Head of caudate nucleus (tissue), 42 donors: Measurements from ENCODE around the gene ACOX1.

Source experiments
- DNase-seq, 42 donors: peaks; one replicate each; pipeline versions ENCODE4 v3.0.0 to v3.0.0-alpha.2; 2020 to 2021; ENCODE audit warnings: mixed read lengths in 7 of 42
- intact Hi-C: fragments of 100-400 bp; cut with DNase I; formaldehyde crosslinking; loops from one replicate; pipeline ENCODE4 v1.15.0; 2022

The ACOX1 gene

DNA sequence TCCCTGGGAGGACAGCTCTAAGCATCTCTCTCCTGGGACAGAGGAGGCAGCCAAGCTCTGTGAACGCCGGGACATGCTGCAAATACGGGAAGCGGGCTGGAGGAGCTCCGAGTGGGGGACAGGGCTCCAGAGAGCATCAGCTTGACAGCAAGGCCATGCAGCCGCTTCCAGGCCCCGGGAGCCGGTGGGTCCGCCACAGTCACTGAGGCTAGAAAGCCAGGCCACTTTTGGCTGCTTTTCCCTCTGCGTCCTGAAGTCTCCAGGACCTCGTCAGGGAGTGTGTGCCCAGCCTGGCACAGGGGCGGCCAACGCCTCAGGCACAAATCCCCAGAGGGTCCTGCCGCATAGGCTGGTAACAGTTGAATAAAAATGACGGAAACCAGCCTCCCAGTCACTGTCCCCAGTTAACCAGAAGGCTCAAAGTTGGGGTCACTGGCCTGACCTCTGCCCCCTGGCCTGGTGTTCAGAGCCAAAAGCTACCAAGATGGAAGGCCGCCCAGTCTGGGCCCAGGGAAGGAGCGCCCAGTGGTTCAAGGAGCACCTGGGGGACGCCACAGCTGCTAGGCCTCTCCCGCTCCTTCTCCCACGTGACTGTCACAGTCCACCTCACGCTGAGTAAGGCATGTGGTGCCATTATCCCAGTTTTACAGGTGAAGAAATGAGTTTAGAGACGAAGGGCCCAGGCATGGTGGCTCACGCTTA, 79.0 kb downstream of the ACOX1 start:
- intact Hi-C loops: loop anchor here (5.0 to 10.0 kb wide), 2 partner anchors 43 to 115 kb away; partner anchors contain the start of genes UNK and WBP2
- DNase-seq: no peak

DNA sequence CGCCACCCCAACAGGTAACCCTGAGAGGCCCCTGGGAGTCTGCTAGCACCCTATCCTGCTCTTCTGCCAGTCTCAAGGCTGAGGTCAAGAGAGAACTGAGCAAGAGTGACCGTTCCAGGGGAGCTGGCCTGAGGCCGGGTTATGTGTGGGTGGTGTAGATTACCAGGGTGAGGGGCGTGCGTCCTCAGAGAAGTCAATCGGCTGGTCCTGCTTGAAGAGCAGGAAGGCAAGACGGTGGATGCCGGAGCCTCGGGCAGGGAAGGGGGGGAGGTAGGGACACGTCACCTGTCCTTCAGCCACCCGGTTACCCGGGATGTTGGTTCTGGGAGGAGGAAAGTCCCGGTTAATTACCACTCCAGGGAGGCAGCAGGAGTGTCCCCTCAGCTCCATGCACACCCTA, 79.6 kb downstream of the ACOX1 start:
- DNase-seq: no peak
- intact Hi-C loops: loop anchor here (5.0 to 10.0 kb wide), 2 partner anchors 42 to 115 kb away; partner anchors contain the start of genes UNK and WBP2

DNA sequence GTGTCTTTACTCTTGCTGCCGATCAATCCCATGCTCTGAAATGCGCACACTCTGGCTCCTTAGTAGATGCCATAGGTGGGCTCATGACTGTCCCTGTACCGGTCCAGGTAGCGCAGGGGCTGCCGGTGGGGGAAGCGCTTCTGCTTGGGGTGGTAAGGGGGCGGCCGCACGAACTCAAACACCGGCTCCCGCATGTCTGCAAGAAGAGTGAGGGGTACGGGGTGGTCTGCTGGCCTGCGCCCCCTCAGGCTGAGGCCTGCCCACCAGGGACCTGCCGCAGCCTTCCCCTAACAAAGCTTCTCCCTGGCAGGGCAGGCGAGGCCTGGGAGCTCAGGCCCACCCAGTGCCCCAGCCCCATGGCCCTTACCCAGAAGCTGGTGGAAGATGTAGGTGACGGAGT, 80.2 kb downstream of the ACOX1 start:
- intact Hi-C loops: loop anchor here (5.0 to 10.0 kb wide), 2 partner anchors 41 to 114 kb away; partner anchors contain the start of genes UNK and WBP2
- no peak for DNase-seq

DNA sequence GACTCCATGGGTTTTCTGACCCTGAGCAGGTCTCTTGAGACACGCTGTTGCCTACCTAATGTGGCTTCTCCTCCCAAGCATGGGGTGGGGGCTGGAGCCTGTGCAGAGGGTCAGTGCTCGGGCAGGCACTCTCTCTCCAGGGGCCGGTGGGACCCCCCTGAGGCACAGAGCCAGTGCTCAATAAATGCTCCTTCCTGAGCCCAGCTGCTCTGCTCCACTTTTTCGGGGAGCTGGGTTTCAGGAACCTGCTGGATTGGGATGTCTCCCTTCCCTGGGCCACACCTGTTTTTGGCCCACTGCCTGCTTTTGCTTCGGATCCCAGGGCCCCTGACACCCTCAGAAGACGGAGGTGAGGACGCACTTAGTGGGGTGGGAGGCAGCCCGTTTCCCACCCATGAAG, 80.9 kb downstream of the ACOX1 start:
- intact Hi-C loops: loop anchor here (5.0 to 10.0 kb wide), 2 partner anchors 41 to 113 kb away; partner anchors contain the start of genes UNK and WBP2
- no peak for DNase-seq

DNA sequence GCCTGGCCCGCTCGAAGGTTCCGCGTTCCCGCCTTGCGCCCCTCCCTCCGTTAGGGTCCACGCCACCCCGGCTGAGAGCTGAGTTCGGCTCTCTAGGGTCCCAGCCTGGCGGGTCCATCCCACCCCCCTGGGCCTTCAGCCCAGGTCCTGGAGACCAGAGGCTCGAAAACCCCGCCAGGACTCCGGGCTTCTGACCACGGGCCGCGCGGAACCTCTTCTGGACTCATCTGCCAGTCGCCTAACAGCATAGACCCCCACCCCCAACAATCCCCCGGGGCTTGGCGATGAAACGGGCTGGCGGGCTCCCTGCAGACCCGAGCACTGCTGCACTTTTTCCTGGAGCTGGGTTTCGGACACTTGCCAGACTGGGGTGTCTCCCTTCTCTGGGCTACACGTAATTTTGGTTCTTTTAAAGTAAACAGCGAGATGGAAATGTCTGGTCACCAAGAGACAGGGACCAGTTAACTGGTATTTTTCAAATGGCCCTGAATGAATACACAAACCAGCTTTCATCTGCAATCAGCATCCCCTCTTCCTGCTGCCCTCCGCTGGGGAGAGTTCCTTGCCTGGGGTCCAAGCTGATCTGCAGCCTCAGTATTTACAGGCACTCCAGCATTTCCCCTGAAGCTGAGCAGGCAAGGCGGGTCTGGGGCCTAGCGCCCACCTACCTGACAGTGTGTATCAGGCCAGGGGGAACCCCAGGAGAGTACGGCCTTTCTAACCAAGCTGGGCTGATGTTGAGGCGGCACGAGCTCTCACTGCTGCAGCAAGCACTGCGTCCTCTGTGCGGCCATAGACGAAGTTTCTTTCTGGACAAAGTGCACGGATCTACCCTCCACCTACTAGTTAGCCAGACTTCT, 81.6 kb downstream of the ACOX1 start:
- DNase-seq: no peak
- intact Hi-C loops: loop anchor here (5.0 to 10.0 kb wide), 2 partner anchors 40 to 113 kb away; partner anchors contain the start of genes UNK and WBP2

DNA sequence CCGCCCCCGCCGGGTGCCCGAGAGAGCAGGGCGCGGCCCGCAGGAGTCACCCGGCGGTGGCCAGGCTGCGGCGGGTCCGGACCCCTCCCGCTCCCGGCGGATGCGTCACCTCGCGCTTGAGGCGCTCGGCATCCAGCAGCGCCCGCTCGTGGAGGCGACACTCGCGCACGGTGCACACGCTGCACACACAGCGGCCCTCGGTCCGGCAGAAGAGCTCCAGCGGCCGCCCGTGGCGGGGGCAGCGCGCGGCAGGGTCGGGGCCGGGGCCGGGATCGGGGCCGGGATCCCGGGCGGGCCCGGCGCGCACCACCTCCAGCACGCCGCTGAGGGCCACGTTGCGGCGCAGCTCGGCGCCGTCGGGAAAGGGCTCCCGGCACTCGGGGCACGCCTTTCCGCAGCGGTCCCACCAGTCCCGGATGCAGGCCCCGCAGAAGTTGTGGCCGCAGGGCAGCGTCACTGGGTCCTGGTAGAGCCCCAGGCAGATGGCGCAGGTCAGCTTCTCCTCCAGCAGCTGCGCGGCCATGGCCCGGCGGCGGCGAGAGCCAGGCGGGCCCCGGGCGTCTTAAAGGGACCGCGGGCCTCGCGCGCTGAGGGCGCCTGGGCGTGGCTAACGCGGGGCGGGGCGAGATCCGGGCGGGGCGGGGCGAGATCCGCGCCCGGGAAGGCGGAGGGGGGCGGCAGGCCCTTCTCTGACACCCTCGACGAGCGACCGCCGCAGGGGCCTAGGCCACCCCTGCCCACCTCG, 82.4 kb downstream of the ACOX1 start, which contains the start of gene TRIM65:
TSS of gene TRIM65 (minus strand) at position 537 of the 745 bp plus-strand sequence. CDS start at position 523, 14 bp downstream.
- intact Hi-C loops: loop anchor here (5.0 to 10.0 kb wide), 2 partner anchors 39 to 112 kb away; partner anchors contain the start of genes UNK and WBP2
- peak; percentile 63 to 94 (median 86) for DNase-seq

GRCh38 chr17:75895370-75896155, 83.4 kb downstream of the ACOX1 start:
- no peak for DNase-seq
- intact Hi-C loops: loop anchor here (5.0 to 10.0 kb wide), 2 partner anchors 38 to 111 kb away; partner anchors contain the start of genes UNK and WBP2

GRCh38 chr17:75894049-75894733, 84.8 kb downstream of the ACOX1 start:
- intact Hi-C loops: loop anchor here (10.0 kb wide), 1 partner anchor 109 kb away; the partner anchor contains the start of gene UNK
- no peak for DNase-seq

GRCh38 chr17:75893305-75894048, 85.5 kb downstream of the ACOX1 start:
- no peak for DNase-seq
- intact Hi-C loops: loop anchor here (10.0 kb wide), 1 partner anchor 109 kb away; the partner anchor contains the start of gene UNK

DNA sequence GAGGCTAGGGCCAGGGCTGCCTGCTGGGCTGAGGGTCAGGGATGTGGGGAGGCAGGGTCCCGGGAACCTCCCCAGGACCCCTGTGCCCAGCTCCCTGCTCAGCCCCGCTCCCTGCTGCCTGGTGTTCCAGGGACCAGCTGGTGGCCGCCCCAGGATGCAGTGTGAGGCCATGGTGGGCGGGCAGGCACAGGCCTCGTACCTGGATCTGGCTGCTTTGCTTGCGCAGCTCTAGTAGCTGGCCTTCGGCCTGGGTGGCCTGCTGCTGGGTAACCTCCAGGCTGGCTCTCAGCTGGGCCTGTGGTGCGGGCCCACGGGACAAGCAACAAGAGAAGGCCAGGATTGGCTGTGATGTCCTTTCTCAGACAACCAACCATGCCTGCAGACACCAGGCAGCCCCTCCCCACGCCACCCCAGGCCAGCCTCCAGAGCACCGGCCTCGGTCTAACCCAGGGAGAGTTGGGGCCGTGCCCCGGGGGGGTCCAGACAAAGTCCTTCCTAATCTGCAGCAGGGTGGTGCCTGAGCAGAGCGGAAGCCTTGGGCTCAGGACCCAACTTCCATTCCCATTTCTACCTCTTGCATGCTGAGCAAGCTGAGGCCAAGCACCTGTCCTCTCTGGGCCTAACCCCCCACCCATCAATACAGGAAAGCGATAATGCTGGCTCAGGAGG, 86.3 kb downstream of the ACOX1 start:
- intact Hi-C loops: loop anchor here (10.0 kb wide), 1 partner anchor 108 kb away; the partner anchor contains the start of gene UNK
- peak in 13 of 42 donors; percentile 10 to 71 (median 50) for DNase-seq

- intact Hi-C loops: loop anchor here (10.0 kb wide), 1 partner anchor 107 kb away; the partner anchor contains the start of gene UNK
- peak in 1 of 42 donors; percentile 3 for DNase-seq
Measured at GRCh38 chr17:75891605-75892555, 87.1 kb downstream of the ACOX1 start.
